ENCODE measurements around the gene TFDP2. TPM values are rescaled to one million over a fixed set of nuclear protein-coding genes. Genes with fewer than 3 reads are reported as not detected.

TFDP2 gene
- total RNA-seq, 1 experiment from 2014 or later = 48.2 TPM

- H3K27ac Mint-ChIP-seq = no peak overlapping the region
- POLR2A ChIA-PET = no interaction called here
- no peak for TF ChIP-seq JAZF1 (CRISPR knock-in tag; IDR thresholded peaks at IDR 0.05)
- TF ChIP-seq ATF3 (CRISPR knock-in tag; conservative IDR thresholded peaks at IDR 0.05) = no peak
- TF ChIP-seq PRRX2 (CRISPR knock-in tag; IDR thresholded peaks at IDR 0.05) = no peak
- TF ChIP-seq KAT7 (CRISPR knock-in tag; IDR thresholded peaks at IDR 0.05; ENCODE audit: borderline replicate concordance) = no peak
- no peak for TF ChIP-seq CTCF (IDR thresholded peaks at IDR 0.05)
- no peak for TF ChIP-seq OVOL2 (CRISPR knock-in tag; IDR thresholded peaks at IDR 0.05; ENCODE audit: borderline replicate concordance)
- TF ChIP-seq ZNF121 (CRISPR knock-in tag; IDR thresholded peaks at IDR 0.05) = no peak
- no peak for TF ChIP-seq TEAD1 (CRISPR knock-in tag; IDR thresholded peaks at IDR 0.05)
- TF ChIP-seq TCF7 (CRISPR knock-in tag; IDR thresholded peaks at IDR 0.05; ENCODE audit: low read depth) = no peak
- no peak for TF ChIP-seq FOXP4 (CRISPR knock-in tag; IDR thresholded peaks at IDR 0.05)
- TF ChIP-seq RORB (CRISPR knock-in tag; IDR thresholded peaks at IDR 0.05) = no peak
- TF ChIP-seq GTF2I (CRISPR knock-in tag; conservative IDR thresholded peaks at IDR 0.05) = no peak
- no peak for TF ChIP-seq JUN (CRISPR knock-in tag; IDR thresholded peaks at IDR 0.05)
- no peak for TF ChIP-seq ZNF138 (CRISPR knock-in tag; conservative IDR thresholded peaks at IDR 0.05)
- CTCF ChIA-PET = no interaction called here
- H3K27me3 Mint-ChIP-seq (ENCODE audit: low read depth) = no peaks in the 10 kb centered on the region
- peaks cover 5% of the 10 kb centered on the region for H3K36me3 Mint-ChIP-seq
- peaks cover 10% of the 10 kb centered on the region for H3K4me1 Mint-ChIP-seq
- no peak for DNase-seq (ENCODE audit: low spot score)
- H3K4me3 Mint-ChIP-seq = no peak overlapping the region
- no peak for ATAC-seq
- H3K9me3 Mint-ChIP-seq = peaks cover 14% of the 10 kb centered on the region
Observed at GRCh38 chr3:142057331-142057725, 92.0 kb downstream of the TFDP2 start.

- Mint-ChIP-seq H3K27me3 (ENCODE audit: low read depth) (no peaks in the 10 kb centered on the region), H3K27ac (no peak overlapping the region), H3K4me3 (no peak overlapping the region), H3K36me3 (peaks cover 5% of the 10 kb centered on the region), H3K4me1 (peaks cover 6% of the 10 kb centered on the region), H3K9me3 (peaks cover 14% of the 10 kb centered on the region)
- DNase-seq (ENCODE audit: low spot score) (no peak), ATAC-seq (no peak)
- ChIA-PET POLR2A (no interaction called here), CTCF (no interaction called here)
- TF ChIP-seq ZNF121 (CRISPR knock-in tag; IDR thresholded peaks at IDR 0.05) (no peak), ZNF219 (CRISPR knock-in tag; IDR thresholded peaks at IDR 0.05; ENCODE audit: borderline replicate concordance) (no peak), MYBL2 (CRISPR knock-in tag; IDR thresholded peaks at IDR 0.05) (no peak)
Observed at GRCh38 chr3:142056656-142057330, 92.6 kb downstream of the TFDP2 start.

- no peaks in the 10 kb centered on the region for H3K4me1 Mint-ChIP-seq
- ATAC-seq (no peak), DNase-seq (ENCODE audit: low spot score) (no peak)
- no peak overlapping the region for H3K4me3 Mint-ChIP-seq
- H3K36me3 Mint-ChIP-seq = no peaks in the 10 kb centered on the region
- H3K9me3 Mint-ChIP-seq = peaks cover 8% of the 10 kb centered on the region; the same call in 1 of the 2 replicates
- POLR2A ChIA-PET = no interaction called here
- no peak overlapping the region for H3K27ac Mint-ChIP-seq
- no peaks in the 10 kb centered on the region for H3K27me3 Mint-ChIP-seq (ENCODE audit: low read depth)
- CTCF ChIA-PET = no interaction called here
- TF ChIP-seq ZNF121 (CRISPR knock-in tag; IDR thresholded peaks at IDR 0.05) (no peak), ETV6 (CRISPR knock-in tag; IDR thresholded peaks at IDR 0.05) (no peak), SP1 (CRISPR knock-in tag; conservative IDR thresholded peaks at IDR 0.05) (no peak), GABPB1 (CRISPR knock-in tag; IDR thresholded peaks at IDR 0.05) (no peak), KAT7 (CRISPR knock-in tag; IDR thresholded peaks at IDR 0.05; ENCODE audit: borderline replicate concordance) (no peak), ZNF416 (CRISPR knock-in tag; IDR thresholded peaks at IDR 0.05) (no peak), ZBTB43 (CRISPR knock-in tag; IDR thresholded peaks at IDR 0.05) (no peak), GTF2I (CRISPR knock-in tag; conservative IDR thresholded peaks at IDR 0.05) (no peak), MYBL2 (CRISPR knock-in tag; IDR thresholded peaks at IDR 0.05) (no peak)
Observed at GRCh38 chr3:142053835-142054234, 95.5 kb downstream of the TFDP2 start.

Data from WTC11 (cell line).